HL-60 (cell line): ENCODE results near the gene PEAK3.
A peak's percentile ranks its signal among the peaks of the same experiment; 100 is the strongest.

Experiments
- DNase-seq, 2 experiments: peaks; one replicate each; pipeline ENCODE4 v3.0.0-alpha.2; 2010 to 2020; ENCODE audit warnings: low read depth in 1 of 2, low spot score in 1 of 2
- H3K27ac ChIP-seq: fragments of 250-450 bp; sonication (Bioruptor Pico); replicated peaks from 2 replicates; pipeline ENCODE4 v1.5.1; 2020; ENCODE audit warnings: mild to moderate bottlenecking, moderate library complexity
- H3K27me3 ChIP-seq: fragments of 250-450 bp; sonication (Bioruptor Pico); 2 replicates; pipeline ENCODE4 v1.5.1; 2021; ENCODE audit warnings: mild to moderate bottlenecking, moderate library complexity; ENCODE audit not compliant: insufficient read depth, poor library complexity, severe bottlenecking
- H3K4me3 ChIP-seq: replicated peaks from 2 replicates; pipeline ENCODE4 v1.5.1; 2011; ENCODE audit warnings: mild to moderate bottlenecking, control low read depth, low read length; ENCODE audit not compliant: insufficient read depth
- CTCF ChIP-seq: IDR thresholded peaks from one replicate; pipeline ENCODE4 v1.5.1; 2011; ENCODE audit warnings: low read length, control low read depth, inconsistent platforms; ENCODE audit not compliant: insufficient read depth
- GABPA ChIP-seq: IDR thresholded peaks from 2 replicates; pipeline ENCODE4 v1.6.1; 2012; ENCODE audit warnings: low read depth
- POLR2AphosphoS5 ChIP-seq: IDR thresholded peaks from 2 replicates; pipeline ENCODE4 v1.6.1; 2012; ENCODE audit warnings: low read depth
- REST ChIP-seq: IDR thresholded peaks from 2 replicates; pipeline ENCODE4 v1.6.1; 2012; ENCODE audit warnings: low read depth; ENCODE audit not compliant: insufficient replicate concordance
- SPI1 ChIP-seq: IDR thresholded peaks from 2 replicates; pipeline ENCODE4 v1.6.1; 2012; ENCODE audit warnings: low read depth, mild to moderate bottlenecking, borderline replicate concordance

Gene PEAK3

GRCh38 chr19:2328401-2329148 lies 46.6 kb upstream of the PEAK3 start, which contains the start of the genes LSM7 and SPPL2B:
LSM7 (minus strand) TSS chr19:2328586; CDS start chr19:2328566, 20 bp downstream.
SPPL2B (plus strand) TSS chr19:2328684; CDS start chr19:2328710, 26 bp downstream.
- no peaks in the 10 kb centered on the region for H3K27me3 ChIP-seq
- H3K4me3 ChIP-seq = peak within 1 kb of the TSS; percentile 88
- peak; percentile 89 for DNase-seq
- peak within 1 kb of the TSS; percentile 75 for H3K27ac ChIP-seq
- TF ChIP-seq GABPA (no peak), POLR2AphosphoS5 (peak; percentile 88), SPI1 (no peak), CTCF (no peak)

- peak; percentile 70; the same call in 1 of the 2 replicates for TF ChIP-seq SPI1
- TF ChIP-seq CTCF = no peak
- no peak for TF ChIP-seq POLR2AphosphoS5
- no peak for TF ChIP-seq REST
- TF ChIP-seq GABPA = no peak
- Histone ChIP-seq H3K27ac (peak overlapping the region; percentile 75), H3K4me3 (peak overlapping the region; percentile 88), H3K27me3 (no peaks in the 10 kb centered on the region)
- peak; percentile 75 to 93 for DNase-seq
Measured at GRCh38 chr19:2327773-2328400, 45.9 kb upstream of the PEAK3 start.

- DNase-seq = no peak
- Histone ChIP-seq H3K27me3 (no peaks in the 10 kb centered on the region), H3K27ac (no peak overlapping the region), H3K4me3 (no peak overlapping the region; the same call in 1 of the 2 replicates)
- TF ChIP-seq POLR2AphosphoS5 = no peak
- no peak for TF ChIP-seq GABPA
- TF ChIP-seq CTCF = no peak
- TF ChIP-seq REST = no peak
- no peak for TF ChIP-seq SPI1
Measured at GRCh38 chr19:2326699-2327360, 44.9 kb upstream of the PEAK3 start.
